SJCRH30 (cell line): ENCODE data around the gene ADRA2A. TPM values are rescaled to one million over a fixed set of nuclear protein-coding genes. Genes with fewer than 3 reads are reported as not detected.
A peak's percentile ranks its signal among the peaks of the same experiment; 100 is the strongest.

Experiments
- DNase-seq, 2 experiments: peaks; one replicate each; pipeline ENCODE4 v3.0.0-alpha.2; 2015 to 2020
- H3K27ac ChIP-seq: fragments of 250-450 bp; sonication (Bioruptor Pico); 2 replicates; pipeline ENCODE4 v1.5.1; 2020; ENCODE audit warnings: mild to moderate bottlenecking, moderate library complexity
- H3K27me3 ChIP-seq: fragments of 250-450 bp; sonication (Bioruptor Pico); 2 replicates; pipeline ENCODE4 v1.5.1; 2020; ENCODE audit warnings: mild to moderate bottlenecking, moderate library complexity
- H3K36me3 ChIP-seq: fragments of 250-450 bp; sonication (Bioruptor Pico); 2 replicates; pipeline ENCODE4 v1.5.1; 2020; ENCODE audit warnings: mild to moderate bottlenecking, moderate library complexity
- H3K4me1 ChIP-seq: fragments of 250-450 bp; sonication (Bioruptor Pico); 2 replicates; pipeline ENCODE4 v1.5.1; 2020; ENCODE audit warnings: mild to moderate bottlenecking, moderate library complexity
- H3K4me3 ChIP-seq: fragments of 250-450 bp; sonication (Bioruptor Pico); 2 replicates; pipeline ENCODE4 v1.5.1; 2020; ENCODE audit warnings: mild to moderate bottlenecking, moderate library complexity
- H3K9me3 ChIP-seq: fragments of 250-450 bp; sonication (Bioruptor Pico); replicated peaks from 2 replicates; pipeline ENCODE4 v1.5.1; 2020; ENCODE audit warnings: mild to moderate bottlenecking, moderate library complexity
- total RNA-seq: library from RNA; depleted of rRNA; stranded (reverse); fragments of >200 nt; shearing (Covaris generic); gene quantifications from 2 replicates; pipeline ENCODE4 v1.2.3, GENCODE V29; 2014; rRNA removed

ADRA2A gene
- 0.79 and 1.4 TPM in 2 replicates for total RNA-seq

DNA sequence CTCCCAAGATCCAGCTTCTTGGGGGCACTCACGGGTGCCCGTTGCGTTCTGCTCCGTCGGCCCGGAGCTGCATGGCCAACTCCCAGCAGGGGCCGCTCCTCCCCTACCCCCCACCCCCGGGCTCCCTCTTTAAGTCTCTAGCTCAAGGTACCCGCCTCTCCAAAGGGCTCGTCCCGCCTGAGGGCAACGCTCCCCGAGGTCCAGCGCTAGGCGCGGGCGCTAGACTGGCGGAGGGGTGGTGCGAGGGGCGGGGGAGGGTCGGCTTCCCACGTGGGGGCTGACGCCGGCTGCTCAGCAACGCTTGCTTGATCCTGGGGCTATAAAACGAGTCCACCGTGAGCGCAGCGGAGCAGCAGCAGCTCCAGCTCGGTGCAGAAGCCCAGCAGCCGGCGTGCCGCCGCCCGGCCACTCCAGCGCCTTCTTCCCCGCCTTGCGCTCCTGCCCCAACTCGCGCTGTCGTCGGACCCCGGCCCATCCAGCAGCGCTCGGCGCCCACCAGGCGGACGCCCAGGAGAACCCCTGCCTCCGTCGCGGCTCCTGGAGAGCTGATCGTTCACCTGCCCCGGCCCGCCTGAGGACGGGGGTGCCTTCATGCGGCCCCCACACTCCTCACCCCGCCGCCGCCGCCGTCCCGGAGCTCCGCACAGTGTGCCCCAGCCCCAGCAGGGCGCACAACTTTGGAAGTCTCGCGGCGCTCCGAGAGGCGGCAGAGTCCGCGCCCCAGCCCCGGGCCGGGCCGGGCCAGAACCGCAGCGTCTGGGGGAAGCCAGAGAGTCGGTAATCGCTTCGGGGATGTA, at the start of gene ADRA2A:
TSS of gene ADRA2A (plus strand) at position 348 of the 797 bp plus-strand sequence. CDS start 968 bp downstream, outside the sequence.
- peaks cover 8% of the 10 kb centered on the region for H3K4me1 ChIP-seq
- H3K36me3 ChIP-seq = no peaks in the 10 kb centered on the region
- peak within 1 kb of the TSS; percentile 60 for H3K4me3 ChIP-seq
- no peaks in the 10 kb centered on the region for H3K9me3 ChIP-seq
- H3K27ac ChIP-seq = no peak within 1 kb of the TSS
- peaks cover 4% of the 10 kb centered on the region; the same call in 1 of the 2 replicates for H3K27me3 ChIP-seq
- DNase-seq = peak; percentile 82 to 88

DNA sequence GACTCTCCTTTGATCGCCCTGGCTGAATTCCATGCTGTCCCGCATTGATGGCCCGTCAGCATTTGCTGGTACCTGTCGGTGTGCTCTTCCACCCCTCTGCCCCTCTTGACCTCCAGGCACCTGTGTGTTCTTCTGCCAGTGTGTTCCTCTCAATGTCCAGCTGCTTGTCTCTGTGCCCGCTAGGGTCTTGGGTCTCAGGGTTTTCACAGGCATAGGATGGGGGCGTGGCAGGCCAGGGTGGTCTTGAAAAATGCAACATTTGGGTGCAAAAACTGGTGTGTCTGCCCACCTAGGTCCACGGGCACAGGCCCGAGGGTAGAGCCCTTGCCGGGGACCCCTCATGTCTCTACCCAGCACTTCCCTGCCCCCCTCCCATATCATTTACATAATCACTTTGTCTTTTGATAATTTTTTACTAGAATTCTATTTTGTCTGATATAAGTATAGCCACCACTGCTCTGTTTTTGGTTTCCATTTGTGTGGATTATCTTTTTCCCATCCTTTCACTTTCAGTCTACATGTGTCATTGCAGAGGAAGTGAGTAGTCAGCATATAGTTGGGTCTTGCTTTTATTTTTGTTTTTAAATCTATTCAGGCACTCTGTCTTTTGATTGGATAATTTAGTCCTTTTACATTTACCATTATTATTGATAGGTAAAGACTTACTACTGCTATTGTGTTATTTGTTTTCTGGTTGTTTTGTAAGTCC, 46.6 kb upstream of the ADRA2A start:
- Histone ChIP-seq H3K36me3 (no peaks in the 10 kb centered on the region), H3K27me3 (no peaks in the 10 kb centered on the region), H3K4me1 (no peaks in the 10 kb centered on the region), H3K4me3 (no peak overlapping the region), H3K27ac (no peak overlapping the region), H3K9me3 (no peaks in the 10 kb centered on the region; the same call in 1 of the 2 replicates)
- DNase-seq = no peak

DNA sequence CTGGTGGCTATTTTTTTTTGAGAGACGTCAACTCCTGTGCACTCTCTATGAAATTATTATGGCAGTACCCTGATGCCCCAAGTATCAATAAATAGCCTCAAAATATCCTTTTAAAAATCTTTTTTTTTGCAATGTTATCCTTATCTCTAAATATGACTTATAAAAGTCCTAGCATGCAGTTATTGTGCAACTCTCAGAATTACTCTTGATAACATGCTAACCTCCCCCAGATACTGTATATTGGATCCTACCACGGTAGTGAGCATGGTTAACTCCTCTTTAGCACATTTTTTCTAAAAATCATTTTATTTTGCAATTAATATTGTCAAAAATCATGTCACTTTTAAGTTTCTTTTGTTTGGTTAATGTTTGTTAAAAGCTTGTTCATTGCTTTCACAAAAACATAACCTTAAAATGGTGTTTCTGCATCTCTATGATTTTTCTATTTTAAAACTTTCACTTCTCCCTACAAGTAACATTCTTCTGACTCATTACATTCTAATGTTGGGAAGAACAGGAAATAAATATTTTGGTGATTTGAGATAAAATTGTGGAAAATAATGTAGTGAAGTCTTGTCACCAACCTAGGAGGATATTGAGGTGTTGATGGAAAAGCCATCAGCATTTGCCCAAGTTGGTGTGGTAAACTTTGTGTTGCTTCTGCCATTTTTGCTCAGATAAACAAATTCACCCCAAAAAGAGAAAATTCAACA, 42.1 kb upstream of the ADRA2A start:
- no peak for DNase-seq

DNA sequence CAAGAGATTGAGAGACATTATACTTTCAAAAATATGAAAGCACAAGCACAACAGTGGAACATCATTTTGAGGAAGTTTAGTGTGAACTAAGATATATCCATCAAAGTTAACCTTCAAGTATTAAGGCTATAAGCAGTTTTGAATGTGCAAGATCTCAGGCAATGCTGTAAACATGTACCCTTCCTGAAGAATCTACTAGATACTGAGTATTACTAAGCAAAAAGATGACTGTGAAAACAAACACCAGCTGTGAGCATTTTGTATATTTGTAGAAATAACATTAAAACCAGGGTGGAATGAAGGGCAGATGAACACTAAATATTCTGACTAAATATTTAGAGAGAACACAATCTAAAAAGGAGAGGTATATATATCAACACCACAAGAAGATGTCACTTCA, 41.3 kb upstream of the ADRA2A start:
- Histone ChIP-seq H3K27ac (no peak overlapping the region), H3K4me3 (no peak overlapping the region), H3K4me1 (no peaks in the 10 kb centered on the region), H3K27me3 (no peaks in the 10 kb centered on the region), H3K9me3 (peaks cover 4% of the 10 kb centered on the region; the same call in 1 of the 2 replicates), H3K36me3 (no peaks in the 10 kb centered on the region)
- DNase-seq = no peak

More for the DNA sequence above, 42.1 kb upstream of the ADRA2A start:
- no peaks in the 10 kb centered on the region for H3K36me3 ChIP-seq
- H3K27me3 ChIP-seq = no peaks in the 10 kb centered on the region
- H3K4me1 ChIP-seq = no peaks in the 10 kb centered on the region
- peaks cover 3% of the 10 kb centered on the region; the same call in 1 of the 2 replicates for H3K9me3 ChIP-seq
- no peak overlapping the region for H3K27ac ChIP-seq
- no peak overlapping the region for H3K4me3 ChIP-seq

DNA sequence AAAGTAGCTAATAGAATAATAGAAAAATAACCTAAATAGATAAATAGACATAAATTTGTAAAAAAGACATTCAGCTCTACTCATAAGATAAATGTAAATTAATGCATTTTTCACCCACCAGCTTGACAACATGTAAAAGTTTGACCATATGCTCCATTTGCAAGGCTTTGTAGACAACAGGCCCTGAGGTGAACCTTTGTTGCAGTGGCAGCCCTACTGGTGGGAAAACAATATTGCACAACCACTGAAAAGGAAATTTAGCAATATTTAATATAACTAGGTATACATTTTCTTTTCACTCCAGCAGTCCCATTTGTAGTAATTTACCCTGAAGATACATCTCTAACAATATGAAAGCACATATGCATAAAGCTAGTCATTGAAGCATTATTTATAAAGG, 39.0 kb upstream of the ADRA2A start:
- no peaks in the 10 kb centered on the region for H3K36me3 ChIP-seq
- H3K4me3 ChIP-seq = no peak overlapping the region
- no peaks in the 10 kb centered on the region for H3K27me3 ChIP-seq
- DNase-seq = no peak
- H3K4me1 ChIP-seq = no peaks in the 10 kb centered on the region
- H3K27ac ChIP-seq = no peak overlapping the region
- H3K9me3 ChIP-seq = peaks cover 8% of the 10 kb centered on the region; the same call in 1 of the 2 replicates

DNA sequence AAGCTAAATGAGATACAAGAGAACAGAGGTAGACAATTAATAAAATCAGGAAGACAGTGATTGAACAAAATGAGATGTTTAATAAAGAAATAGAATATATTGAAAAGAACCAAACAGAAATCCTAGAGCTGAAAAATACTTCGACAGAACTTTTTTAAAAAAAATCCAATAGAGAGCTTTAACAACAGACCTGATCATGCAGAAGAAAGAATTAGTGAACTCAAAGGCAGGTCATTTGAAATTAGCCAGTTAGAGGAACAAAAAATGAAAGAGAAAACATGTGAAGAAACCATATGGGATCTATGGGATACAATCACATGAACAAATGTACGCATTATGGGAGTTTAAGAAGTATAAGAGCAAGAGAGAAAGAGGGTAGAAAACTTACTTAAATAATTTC, 37.3 kb upstream of the ADRA2A start:
- Histone ChIP-seq H3K27ac (no peak overlapping the region), H3K27me3 (no peaks in the 10 kb centered on the region), H3K4me3 (no peak overlapping the region), H3K9me3 (peaks cover 8% of the 10 kb centered on the region; the same call in 1 of the 2 replicates), H3K4me1 (no peaks in the 10 kb centered on the region), H3K36me3 (no peaks in the 10 kb centered on the region)
- no peak for DNase-seq

DNA sequence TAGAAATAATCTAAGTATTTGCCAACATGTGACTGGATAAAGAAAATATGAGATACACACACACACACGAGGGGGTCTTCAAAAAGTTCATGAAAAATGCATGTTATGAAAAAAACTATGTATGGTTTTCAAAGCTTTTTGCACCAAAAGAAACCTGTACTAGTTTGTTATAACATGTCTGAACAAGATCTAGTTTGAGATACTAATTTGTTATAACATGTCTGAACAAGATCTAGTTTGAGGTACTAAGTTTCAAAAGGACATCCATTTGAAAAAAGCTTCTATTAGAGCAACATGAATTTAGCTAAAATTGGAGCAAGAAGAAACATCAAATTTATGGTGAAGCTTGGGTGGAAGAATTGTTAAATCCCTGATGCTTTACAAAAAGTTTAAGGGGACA, 19.8 kb upstream of the ADRA2A start:
- H3K4me3 ChIP-seq = no peak overlapping the region
- no peaks in the 10 kb centered on the region for H3K27me3 ChIP-seq
- no peak overlapping the region for H3K27ac ChIP-seq
- H3K4me1 ChIP-seq = no peaks in the 10 kb centered on the region
- no peaks in the 10 kb centered on the region; the same call in 1 of the 2 replicates for H3K36me3 ChIP-seq
- no peak for DNase-seq
- H3K9me3 ChIP-seq = 0 out of 2 replicates have a peak, but pooled peaks cover 11% of the 10 kb centered on the region

DNA sequence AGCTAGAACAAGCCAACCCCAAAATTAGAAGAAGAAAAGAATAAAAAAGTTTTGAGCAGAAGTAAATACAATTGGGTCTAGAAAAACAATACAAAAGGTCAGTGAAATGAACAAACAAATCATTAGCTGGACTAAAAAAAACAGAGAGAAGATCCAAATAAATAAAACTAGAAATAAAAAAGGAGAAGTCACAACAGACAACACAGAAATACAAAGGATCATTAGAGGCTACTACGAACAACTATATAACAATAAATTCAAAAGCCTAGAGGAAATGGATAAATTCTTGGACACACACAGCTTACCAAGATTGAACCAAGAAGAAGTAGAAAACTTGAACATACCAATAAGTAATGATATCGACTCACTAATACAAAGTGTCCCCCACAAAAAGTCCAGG, 13.4 kb upstream of the ADRA2A start:
- no peaks in the 10 kb centered on the region for H3K9me3 ChIP-seq
- no peak overlapping the region for H3K4me3 ChIP-seq
- no peaks in the 10 kb centered on the region for H3K36me3 ChIP-seq
- no peak for DNase-seq
- no peak overlapping the region for H3K27ac ChIP-seq
- H3K27me3 ChIP-seq = no peaks in the 10 kb centered on the region
- no peaks in the 10 kb centered on the region; the same call in 1 of the 2 replicates for H3K4me1 ChIP-seq

DNA sequence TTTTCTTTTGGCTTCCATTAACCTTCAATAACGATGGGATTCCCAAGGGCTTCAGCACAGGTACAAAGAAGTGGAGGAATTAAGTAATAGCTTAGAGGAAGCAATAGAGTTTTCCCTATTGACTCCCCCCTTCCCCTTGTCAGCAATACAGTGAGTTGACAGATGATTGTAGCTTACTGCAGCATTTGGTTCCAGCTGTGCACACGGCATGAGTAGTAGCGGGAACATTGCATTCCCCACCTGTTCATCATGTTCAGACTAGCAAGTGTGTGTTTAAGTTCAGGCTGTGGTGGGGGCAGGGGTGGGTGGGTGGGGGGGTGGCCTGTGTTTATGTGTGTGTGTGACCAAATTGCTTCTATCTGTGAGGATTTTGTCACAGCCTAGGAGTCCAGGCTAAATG, 4.6 kb upstream of the ADRA2A start:
- peaks cover 4% of the 10 kb centered on the region; the same call in 1 of the 2 replicates for H3K27me3 ChIP-seq
- no peaks in the 10 kb centered on the region for H3K36me3 ChIP-seq
- DNase-seq = peak; percentile 35 to 67
- H3K27ac ChIP-seq = no peak overlapping the region
- H3K4me1 ChIP-seq = peaks cover 8% of the 10 kb centered on the region
- no peak overlapping the region for H3K4me3 ChIP-seq
- no peaks in the 10 kb centered on the region for H3K9me3 ChIP-seq

DNA sequence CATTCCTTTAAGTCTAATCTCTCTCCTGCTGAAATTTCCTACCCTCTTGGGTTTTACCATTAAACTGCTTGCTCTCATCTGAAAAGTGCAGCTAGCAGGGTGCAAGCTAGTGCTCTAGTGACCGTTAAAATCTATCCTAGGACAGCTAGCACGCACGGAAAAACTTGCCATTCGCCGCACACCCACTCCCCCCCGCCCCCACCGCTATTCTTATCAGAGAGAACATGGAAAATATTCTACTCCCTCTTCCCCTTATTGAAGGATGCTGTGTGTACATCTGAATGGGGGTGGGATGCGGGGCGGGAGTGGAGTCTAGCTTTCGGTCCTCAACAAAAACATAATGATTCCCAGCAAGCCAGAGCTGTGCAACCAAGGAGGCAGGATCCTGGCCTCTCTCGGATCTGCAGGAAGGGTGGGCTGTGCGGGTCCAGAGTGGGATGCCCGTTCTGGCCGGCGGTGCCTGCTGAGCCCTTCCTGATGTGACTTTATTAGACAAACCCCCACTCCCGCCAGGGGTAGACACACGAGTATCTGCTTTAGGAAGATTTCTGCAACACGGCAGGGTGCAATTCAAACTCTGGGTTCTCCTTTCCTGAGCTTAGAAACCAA, 1.1 kb upstream of the ADRA2A start:
- no peak for DNase-seq
- Histone ChIP-seq H3K27me3 (peaks cover 4% of the 10 kb centered on the region; the same call in 1 of the 2 replicates), H3K4me3 (peak overlapping the region; percentile 60), H3K36me3 (no peaks in the 10 kb centered on the region), H3K27ac (no peak overlapping the region), H3K4me1 (peaks cover 8% of the 10 kb centered on the region), H3K9me3 (no peaks in the 10 kb centered on the region)

DNA sequence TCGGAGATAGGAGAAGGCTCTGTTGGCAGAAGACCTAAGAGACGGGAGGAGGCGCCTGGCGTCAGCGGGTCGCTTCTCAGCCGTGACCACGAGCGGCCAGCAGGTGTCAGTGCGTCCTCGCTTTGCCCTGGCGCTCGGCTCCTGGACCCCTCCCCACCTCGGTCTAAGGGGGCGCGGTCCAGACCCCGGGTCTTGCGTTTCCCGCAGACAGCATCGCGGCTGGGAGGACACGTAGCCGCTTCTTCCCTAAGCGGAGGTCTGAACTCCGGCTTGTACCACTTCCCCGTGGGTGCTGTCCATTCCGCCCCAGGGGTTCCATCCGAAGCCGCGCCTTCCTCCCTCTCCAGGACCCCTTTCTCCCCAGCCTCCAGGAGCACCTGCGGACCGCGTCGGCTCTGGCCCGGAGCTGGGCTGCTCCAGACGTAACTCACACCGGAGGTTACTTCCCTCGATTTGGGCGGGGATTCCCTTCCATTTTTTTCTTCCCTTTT, 593 bp upstream of the ADRA2A start:
- no peak overlapping the region for H3K27ac ChIP-seq
- H3K27me3 ChIP-seq = peaks cover 4% of the 10 kb centered on the region; the same call in 1 of the 2 replicates
- no peaks in the 10 kb centered on the region for H3K9me3 ChIP-seq
- peak overlapping the region; percentile 60 for H3K4me3 ChIP-seq
- no peaks in the 10 kb centered on the region for H3K36me3 ChIP-seq
- H3K4me1 ChIP-seq = peaks cover 8% of the 10 kb centered on the region
- peak; percentile 71 to 82 for DNase-seq

DNA sequence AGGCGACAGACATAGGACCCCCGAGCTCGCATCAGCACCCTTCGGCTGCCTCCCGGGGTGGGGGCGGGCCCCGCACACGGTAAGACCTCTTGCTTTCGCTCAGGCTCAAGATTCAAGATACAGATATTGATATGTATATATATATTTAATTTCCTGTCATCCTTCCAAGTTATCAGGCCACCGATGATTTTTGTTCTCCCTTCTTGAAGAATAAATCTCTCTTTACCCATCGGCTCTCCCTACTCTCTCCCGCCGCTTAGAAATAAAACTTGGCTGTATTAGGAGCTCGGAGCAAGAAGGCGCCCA, 603 bp downstream of the ADRA2A start:
- H3K27ac ChIP-seq = no peak overlapping the region
- no peaks in the 10 kb centered on the region for H3K36me3 ChIP-seq
- no peak for DNase-seq
- H3K27me3 ChIP-seq = peaks cover 4% of the 10 kb centered on the region; the same call in 1 of the 2 replicates
- no peaks in the 10 kb centered on the region for H3K9me3 ChIP-seq
- peak overlapping the region; percentile 60 for H3K4me3 ChIP-seq
- H3K4me1 ChIP-seq = peaks cover 4% of the 10 kb centered on the region; the same call in 1 of the 2 replicates

DNA sequence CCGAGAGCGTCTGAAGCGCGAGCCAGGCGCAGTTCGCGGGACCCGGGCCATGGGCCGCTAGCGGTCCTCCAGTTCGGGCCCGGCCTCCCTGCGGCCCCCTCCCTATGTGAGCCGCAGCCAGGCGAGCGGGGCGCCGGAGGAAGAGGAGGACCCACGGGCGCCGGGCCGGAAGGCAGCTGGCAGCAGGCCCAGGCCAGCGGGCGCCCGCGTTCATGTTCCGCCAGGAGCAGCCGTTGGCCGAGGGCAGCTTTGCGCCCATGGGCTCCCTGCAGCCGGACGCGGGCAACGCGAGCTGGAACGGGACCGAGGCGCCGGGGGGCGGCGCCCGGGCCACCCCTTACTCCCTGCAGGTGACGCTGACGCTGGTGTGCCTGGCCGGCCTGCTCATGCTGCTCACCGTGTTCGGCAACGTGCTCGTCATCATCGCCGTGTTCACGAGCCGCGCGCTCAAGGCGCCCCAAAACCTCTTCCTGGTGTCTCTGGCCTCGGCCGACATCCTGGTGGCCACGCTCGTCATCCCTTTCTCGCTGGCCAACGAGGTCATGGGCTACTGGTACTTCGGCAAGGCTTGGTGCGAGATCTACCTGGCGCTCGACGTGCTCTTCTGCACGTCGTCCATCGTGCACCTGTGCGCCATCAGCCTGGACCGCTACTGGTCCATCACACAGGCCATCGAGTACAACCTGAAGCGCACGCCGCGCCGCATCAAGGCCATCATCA, 1.1 kb downstream of the ADRA2A start:
- Histone ChIP-seq H3K27ac (no peak overlapping the region), H3K4me3 (peak overlapping the region; percentile 60), H3K9me3 (no peaks in the 10 kb centered on the region), H3K36me3 (no peaks in the 10 kb centered on the region), H3K4me1 (no peaks in the 10 kb centered on the region), H3K27me3 (peaks cover 4% of the 10 kb centered on the region; the same call in 1 of the 2 replicates)
- DNase-seq = no peak
